HepG2 (cell line): ENCODE measurements around the gene ESRRB. TPM values are rescaled to one million over a fixed set of nuclear protein-coding genes. Genes with fewer than 3 reads are reported as not detected.

Experiments used
- ATAC-seq: fragments of 200-7000 bp; cut with Tn5 transposase; 3 replicates; pipeline ENCODE4 v1.9.1; 2020; ENCODE audit warnings: mild to moderate bottlenecking, moderate library complexity
- BruUV-seq: library from RNA; stranded (reverse); fragments of 400-500 nt; replicated peaks from 2 replicates; lab custom pipeline; 2021; lab: Mats Ljungman, UMichigan
- CTCF ChIA-PET: fragments of 300-600 bp; formaldehyde crosslinking; extraction: SDS; loops from one replicate; lab custom pipeline; 2021; ENCODE audit warnings: low total read pairs, inconsistent platforms, low intra/inter-chr PET ratio; lab: Yijun Ruan, JAX
- POLR2A ChIA-PET: fragments of 350-600 bp; sonication (Branson Sonifier 250); formaldehyde crosslinking; loops from one replicate; lab custom pipeline; 2020; ENCODE audit warnings: antibody characterized with exemption, inconsistent platforms; lab: Yijun Ruan, JAX
- DNase-seq: peaks from one replicate; pipeline ENCODE4 v3.0.0-alpha.2; 2015; ENCODE audit warnings: low spot score
- FAIRE-seq: peaks from 3 replicates; lab custom pipeline; 2011; peaks lifted over from hg19 to GRCh38; lab: Jason Lieb, UNC
- H2AFZ ChIP-seq: one replicate; pipeline ENCODE4 v1.6.1; 2011; ENCODE audit warnings: low read length, inconsistent platforms
- H3K27ac ChIP-seq: fragments of 300-600 bp; 3 replicates; pipeline ENCODE4 v1.8.0; 2011; ENCODE audit warnings: mixed run types, mild to moderate bottlenecking, mixed read lengths, low read length, inconsistent platforms; ENCODE audit not compliant: insufficient read depth; ENCODE audit errors: extremely low read length
- H3K27me3 ChIP-seq, 2 experiments: fragments of 200-600 bp in 1 of 2; 2 replicates in 1 of 2; 3 replicates in 1 of 2; pipeline versions ENCODE4 v1.6.0 to v1.8.0; 2011; ENCODE audit warnings: low read length in 2 of 2, mild to moderate bottlenecking in 2 of 2, moderate library complexity in 2 of 2, inconsistent platforms in 1 of 2; ENCODE audit not compliant: insufficient read depth in 2 of 2, control insufficient read depth in 1 of 2
- H3K36me3 ChIP-seq, 2 experiments: fragments of 200-600 bp in 1 of 2; replicated peaks in 1 of 2; 2 replicates in 1 of 2; 3 replicates in 1 of 2; pipeline versions ENCODE4 v1.5.1 to v1.8.0; 2011; ENCODE audit warnings: low read length in 2 of 2, inconsistent platforms in 1 of 2; ENCODE audit not compliant: insufficient read depth in 2 of 2, control insufficient read depth in 1 of 2
- H3K4me1 ChIP-seq: 2 replicates; pipeline ENCODE4 v1.5.1; 2012; ENCODE audit warnings: low read length, inconsistent platforms; ENCODE audit not compliant: insufficient read depth
- H3K4me2 ChIP-seq: 2 replicates; pipeline ENCODE4 v1.6.0; 2011; ENCODE audit warnings: low read depth, low read length, inconsistent platforms
- H3K4me3 ChIP-seq, 3 experiments: fragments of 200-600 bp in 1 of 3; sonication (generic), shearing (Covaris generic) in 1 of 3; replicated peaks in 1 of 3; 2 replicates each; pipeline ENCODE4 v1.5.1; 2011 to 2016; ENCODE audit warnings: low read length in 3 of 3, inconsistent platforms in 2 of 3, low read depth in 2 of 3, mild to moderate bottlenecking in 2 of 3, control low read depth in 1 of 3, mixed read lengths in 1 of 3; ENCODE audit not compliant: insufficient read depth in 1 of 3
- H3K79me2 ChIP-seq: one replicate; pipeline ENCODE4 v1.6.1; 2011; ENCODE audit warnings: low read length, inconsistent platforms; ENCODE audit not compliant: insufficient read depth
- H3K9ac ChIP-seq: 2 replicates; pipeline ENCODE4 v1.6.0; 2011; ENCODE audit warnings: mild to moderate bottlenecking, low read depth, low read length, inconsistent platforms; ENCODE audit not compliant: insufficient read depth
- H3K9me3 ChIP-seq: 2 replicates; pipeline ENCODE4 v1.5.1; 2012; ENCODE audit warnings: mild to moderate bottlenecking, low read length
- H4K20me1 ChIP-seq: 2 replicates; pipeline ENCODE4 v1.6.0; 2011; ENCODE audit warnings: inconsistent platforms, mild to moderate bottlenecking, low read length, moderate library complexity; ENCODE audit not compliant: insufficient read depth
- ELF4 ChIP-seq: sonication (generic); formaldehyde crosslinking; IDR thresholded peaks from 2 replicates; pipeline ENCODE4 v1.5.0; 2020; ENCODE audit warnings: missing genetic modification reagents, mild to moderate bottlenecking, moderate library complexity, borderline replicate concordance
- ISL2 ChIP-seq: sonication (generic); formaldehyde crosslinking; IDR thresholded peaks from 2 replicates; pipeline ENCODE4 v1.5.0; 2020; ENCODE audit warnings: missing genetic modification reagents
- NONO ChIP-seq, 2 experiments: fragments of 450-650 bp in 1 of 2; sonication (generic) in 1 of 2; formaldehyde crosslinking in 1 of 2; IDR thresholded peaks in 1 of 2; conservative IDR thresholded peaks in 1 of 2; 2 replicates each; pipeline versions ENCODE4 v1.6.1 to v1.8.0; 2017 to 2022; ENCODE audit warnings: mild to moderate bottlenecking in 1 of 2, missing genetic modification reagents in 1 of 2, moderate library complexity in 1 of 2
- PITX1 ChIP-seq: sonication (generic); formaldehyde crosslinking; IDR thresholded peaks from 2 replicates; pipeline ENCODE4 v1.5.1; 2020; ENCODE audit warnings: mild to moderate bottlenecking, missing genetic modification reagents
- POLR2A ChIP-seq, 2 experiments: IDR thresholded peaks; 2 replicates each; pipeline ENCODE4 v1.6.1; 2011; ENCODE audit warnings: low read depth in 2 of 2, low read length in 2 of 2, mild to moderate bottlenecking in 1 of 2, moderate library complexity in 1 of 2; ENCODE audit not compliant: insufficient read depth in 1 of 2
- RARA ChIP-seq: IDR thresholded peaks from 2 replicates; pipeline ENCODE4 v1.6.1; 2016; ENCODE audit warnings: missing genetic modification reagents, missing compliant biosample characterization
- SMAD9 ChIP-seq: sonication (generic); formaldehyde crosslinking; IDR thresholded peaks from 2 replicates; pipeline ENCODE4 v1.5.1; 2020; ENCODE audit warnings: mild to moderate bottlenecking, missing genetic modification reagents
- ZNF260 ChIP-seq: sonication (generic); formaldehyde crosslinking; IDR thresholded peaks from 2 replicates; pipeline ENCODE4 v1.4.0; 2020; ENCODE audit warnings: missing genetic modification reagents, low read depth, mild to moderate bottlenecking, borderline replicate concordance
- ZNF333 ChIP-seq: sonication (generic); formaldehyde crosslinking; IDR thresholded peaks from 2 replicates; pipeline ENCODE4 v1.4.0; 2020; ENCODE audit warnings: mild to moderate bottlenecking, missing genetic modification reagents, borderline replicate concordance
- ZNF790 ChIP-seq: sonication (generic); formaldehyde crosslinking; IDR thresholded peaks from 2 replicates; pipeline ENCODE4 v1.8.0; 2022; ENCODE audit warnings: missing genetic modification reagents, mild to moderate bottlenecking, borderline replicate concordance
- WGBS: methylation state at CpG from one replicate; pipeline ENCODE4 v1.1.6; 2017; ENCODE audit warnings: low lambda C conversion rate; 5-methylcytosine and 5-hydroxymethylcytosine counted together
- in situ Hi-C: cut with HindIII; loops from 2 replicates; pipeline ENCODE4 v1.10.0; 2017; ENCODE audit warnings: low pct_unique_long_range_greater_than_20kb; ENCODE audit not compliant: extremely low pct_ligation_motif_present
- intact Hi-C: fragments of 100-400 bp; cut with micrococcal nuclease; formaldehyde crosslinking; loops from one replicate; pipeline ENCODE4 v1.10.0; 2022; ENCODE audit not compliant: unreplicated experiment
- polyA plus RNA-seq, 8 experiments: library from polyadenylated mRNA; depleted of rRNA in 3 of 8; stranded (reverse) in 7 of 8; unstranded in 1 of 8; fragments of >200 nt; fragmentation: Illumina TruSeq in 4 of 8; extraction: Trizol in 4 of 8; gene quantifications; 2 replicates each; pipeline versions ENCODE4 v1.2.1 to v1.2.3, GENCODE V29; 2011 to 2016; ENCODE audit warnings: low read depth in 4 of 8, missing spikeins in 1 of 8, mixed read lengths in 1 of 8; ENCODE audit not compliant: insufficient read depth in 1 of 8
- total RNA-seq, 5 experiments: library from RNA; depleted of rRNA; stranded (reverse); fragments of >200 nt; fragmentation: Illumina TruSeq; extraction: Trizol; gene quantifications; 2 replicates each; pipeline ENCODE4 v1.2.3, GENCODE V29; 2016; ENCODE audit warnings: low read depth in 1 of 5
- TF ChIP-seq, protein P1 (sequence below): fragments of 450-650 bp; IDR thresholded peaks from 2 replicates; pipeline ENCODE4 v1.6.1; 2016

The ESRRB gene
- total and polyA plus RNA-seq, 2 of the 13 experiments (the other 11 are each of a cell fraction or from before 2014, with no cell fraction given): 0.04 to 0.33 TPM

DNA sequence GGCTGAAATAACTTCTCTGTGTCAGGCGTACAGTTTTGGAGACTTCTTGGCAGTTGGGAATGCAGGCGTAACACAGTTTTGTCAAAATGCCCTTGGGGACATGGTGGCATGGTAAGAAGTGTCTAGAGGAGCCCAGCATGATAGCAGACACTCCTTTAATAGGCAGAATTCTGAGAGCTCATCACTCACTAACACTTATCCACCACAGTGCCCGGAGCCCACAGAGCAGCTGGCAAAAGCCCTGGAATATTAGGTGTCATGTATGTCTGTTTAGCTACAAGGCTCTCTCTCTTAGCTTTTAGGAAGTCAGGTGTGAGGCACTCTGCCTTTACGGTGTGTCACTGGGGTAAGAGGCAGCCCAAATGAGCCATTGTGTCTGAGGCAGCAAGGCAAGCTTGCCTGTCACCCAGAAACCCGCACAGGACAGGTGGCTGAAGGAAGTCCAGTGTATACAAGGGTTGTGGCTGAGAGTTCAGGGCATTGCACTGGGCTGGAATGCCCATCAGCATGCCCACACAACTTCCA is 96.3 kb downstream of the ESRRB start:
- FAIRE-seq (no peak), DNase-seq (no peak), ATAC-seq (no peak)
- ChIA-PET POLR2A (no interaction called here), CTCF (no interaction called here)
- no peaks in the 10 kb centered on the region for H3K4me1 ChIP-seq
- no TSS peak for BruUV-seq
- H3K27ac ChIP-seq: no peak overlapping the region
- no peak for TF ChIP-seq ELF4
- no peak for TF ChIP-seq NONO (IDR thresholded peaks at IDR 0.05)
- TF ChIP-seq NONO (CRISPR knock-in tag; conservative IDR thresholded peaks at IDR 0.05): no peak
- no peak for TF ChIP-seq RARA (CRISPR knock-in tag)
- TF ChIP-seq, protein P1, sequence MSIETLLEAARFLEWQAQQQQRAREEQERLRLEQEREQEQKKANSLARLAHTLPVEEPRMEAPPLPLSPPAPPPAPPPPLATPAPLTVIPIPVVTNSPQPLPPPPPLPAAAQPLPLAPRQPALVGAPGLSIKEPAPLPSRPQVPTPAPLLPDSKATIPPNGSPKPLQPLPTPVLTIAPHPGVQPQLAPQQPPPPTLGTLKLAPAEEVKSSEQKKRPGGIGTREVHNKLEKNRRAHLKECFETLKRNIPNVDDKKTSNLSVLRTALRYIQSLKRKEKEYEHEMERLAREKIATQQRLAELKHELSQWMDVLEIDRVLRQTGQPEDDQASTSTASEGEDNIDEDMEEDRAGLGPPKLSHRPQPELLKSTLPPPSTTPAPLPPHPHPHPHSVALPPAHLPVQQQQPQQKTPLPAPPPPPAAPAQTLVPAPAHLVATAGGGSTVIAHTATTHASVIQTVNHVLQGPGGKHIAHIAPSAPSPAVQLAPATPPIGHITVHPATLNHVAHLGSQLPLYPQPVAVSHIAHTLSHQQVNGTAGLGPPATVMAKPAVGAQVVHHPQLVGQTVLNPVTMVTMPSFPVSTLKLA: no peak
- no peak for TF ChIP-seq ZNF790 (CRISPR knock-in tag)
- no peak for TF ChIP-seq POLR2A (IDR thresholded peaks at IDR 0.05; ENCODE audit: insufficient read depth in 1 of 2, low read depth in 2 of 2, low read length in 2 of 2)
- TF ChIP-seq PITX1 (CRISPR knock-in tag): no peak
- no peak for TF ChIP-seq SMAD9 (CRISPR knock-in tag)
- TF ChIP-seq ZNF333 (CRISPR knock-in tag): no peak
- no peak for TF ChIP-seq ISL2
- no peak for TF ChIP-seq ZNF260 (CRISPR knock-in tag)
- no peaks in the 10 kb centered on the region for H3K9me3 ChIP-seq
- H3K9ac ChIP-seq: no peak overlapping the region
- no peaks in the 10 kb centered on the region for H3K79me2 ChIP-seq
- H4K20me1 ChIP-seq: no peaks in the 10 kb centered on the region
- H3K36me3 ChIP-seq: no peaks in the 10 kb centered on the region
- no peak overlapping the region for H3K4me3 ChIP-seq
- H3K4me2 ChIP-seq: no peak overlapping the region
- intact Hi-C loops: no loop called here
- H3K27me3 ChIP-seq: peaks cover 0 to 9% of the 10 kb centered on the region in 2 experiments; a peak in 3 of 5 replicates
- H2AFZ ChIP-seq: no peak overlapping the region
- WGBS: 30% methylated on average over 4 of the region's 5 CpGs
- in situ Hi-C loops: no loop called here
